H1 (cell line): Measurements from ENCODE around the gene IKZF2. TPM values are rescaled to one million over a fixed set of nuclear protein-coding genes. Genes with fewer than 3 reads are reported as not detected.

Experiments used
- polyA plus RNA-seq, 7 experiments: library from polyadenylated mRNA; depleted of rRNA in 3 of 7; stranded (reverse) in 5 of 7; unstranded in 2 of 7; fragments of >200 nt in 5 of 7; fragments of 200-250 nt in 2 of 7; gene quantifications; 1 replicate in 5 of 7; 2 replicates in 1 of 7; 4 replicates in 1 of 7; pipeline versions ENCODE4 v1.2.1 to v1.2.3, GENCODE V29; 2011 to 2013; ENCODE audit warnings: missing spikeins in 2 of 7, mixed read lengths in 2 of 7
- total RNA-seq: library from RNA; stranded (reverse); fragmentation: NEBNext Ultra II Directional; extraction: Animal tissue kit (Norgen Biotek cat#: 25700); gene quantifications from 2 replicates; pipeline ENCODE4 v1.2.1, GENCODE V29; 2021
- TF ChIP-seq, protein P1 (sequence below), 3 experiments: IDR thresholded peaks; 1 replicate in 2 of 3; 2 replicates in 1 of 3; pipeline versions ENCODE4 v1.5.1 to v1.6.1; 2011; ENCODE audit warnings: low read length in 3 of 3, mild to moderate bottlenecking in 3 of 3, inconsistent platforms in 2 of 3, low read depth in 1 of 3, moderate library complexity in 1 of 3; ENCODE audit not compliant: insufficient read depth in 1 of 3; ENCODE audit errors: control extremely low read depth in 1 of 3

Gene IKZF2
- total and polyA plus RNA-seq, 2 of the 8 experiments (the other 6 are each of a cell fraction or from before 2014, with no cell fraction given) = 1.7 to 4.4 TPM

DNA sequence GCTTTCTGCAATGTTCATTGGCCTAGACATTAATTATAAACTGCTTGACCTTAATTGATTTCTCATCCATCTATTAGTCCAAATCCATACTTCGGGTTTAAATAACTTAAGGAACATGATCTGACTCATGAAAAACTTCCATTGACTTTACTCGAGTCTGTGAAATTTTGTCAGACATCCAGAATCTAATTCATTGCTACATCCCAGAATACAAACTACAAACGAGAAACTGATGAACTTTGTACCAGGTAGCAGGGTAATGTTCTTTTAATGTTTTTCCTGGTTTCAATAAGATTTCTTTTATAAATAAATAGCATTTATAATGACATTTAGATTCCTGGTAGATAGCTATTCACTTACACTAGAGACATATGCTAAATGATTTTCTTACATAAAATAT lies 36.0 kb upstream of the IKZF2 start (continued):
- TF ChIP-seq, protein P1, sequence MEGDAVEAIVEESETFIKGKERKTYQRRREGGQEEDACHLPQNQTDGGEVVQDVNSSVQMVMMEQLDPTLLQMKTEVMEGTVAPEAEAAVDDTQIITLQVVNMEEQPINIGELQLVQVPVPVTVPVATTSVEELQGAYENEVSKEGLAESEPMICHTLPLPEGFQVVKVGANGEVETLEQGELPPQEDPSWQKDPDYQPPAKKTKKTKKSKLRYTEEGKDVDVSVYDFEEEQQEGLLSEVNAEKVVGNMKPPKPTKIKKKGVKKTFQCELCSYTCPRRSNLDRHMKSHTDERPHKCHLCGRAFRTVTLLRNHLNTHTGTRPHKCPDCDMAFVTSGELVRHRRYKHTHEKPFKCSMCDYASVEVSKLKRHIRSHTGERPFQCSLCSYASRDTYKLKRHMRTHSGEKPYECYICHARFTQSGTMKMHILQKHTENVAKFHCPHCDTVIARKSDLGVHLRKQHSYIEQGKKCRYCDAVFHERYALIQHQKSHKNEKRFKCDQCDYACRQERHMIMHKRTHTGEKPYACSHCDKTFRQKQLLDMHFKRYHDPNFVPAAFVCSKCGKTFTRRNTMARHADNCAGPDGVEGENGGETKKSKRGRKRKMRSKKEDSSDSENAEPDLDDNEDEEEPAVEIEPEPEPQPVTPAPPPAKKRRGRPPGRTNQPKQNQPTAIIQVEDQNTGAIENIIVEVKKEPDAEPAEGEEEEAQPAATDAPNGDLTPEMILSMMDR (IDR thresholded peaks at IDR 0.05; ENCODE audit: control extremely low read depth in 1 of 3, insufficient read depth in 1 of 3, low read depth in 1 of 3, low read length in 3 of 3) = no peak
